Ramos (cell line): ENCODE measurements around the gene MYOG.

Source experiments
- in situ Hi-C: fragments of 300-500 bp; cut with MboI; formaldehyde crosslinking; loops from one replicate; pipeline ENCODE4 v1.14.3; 2022; ENCODE audit warnings: low sequenced_read_pairs; ENCODE audit not compliant: unreplicated experiment

Gene MYOG

DNA sequence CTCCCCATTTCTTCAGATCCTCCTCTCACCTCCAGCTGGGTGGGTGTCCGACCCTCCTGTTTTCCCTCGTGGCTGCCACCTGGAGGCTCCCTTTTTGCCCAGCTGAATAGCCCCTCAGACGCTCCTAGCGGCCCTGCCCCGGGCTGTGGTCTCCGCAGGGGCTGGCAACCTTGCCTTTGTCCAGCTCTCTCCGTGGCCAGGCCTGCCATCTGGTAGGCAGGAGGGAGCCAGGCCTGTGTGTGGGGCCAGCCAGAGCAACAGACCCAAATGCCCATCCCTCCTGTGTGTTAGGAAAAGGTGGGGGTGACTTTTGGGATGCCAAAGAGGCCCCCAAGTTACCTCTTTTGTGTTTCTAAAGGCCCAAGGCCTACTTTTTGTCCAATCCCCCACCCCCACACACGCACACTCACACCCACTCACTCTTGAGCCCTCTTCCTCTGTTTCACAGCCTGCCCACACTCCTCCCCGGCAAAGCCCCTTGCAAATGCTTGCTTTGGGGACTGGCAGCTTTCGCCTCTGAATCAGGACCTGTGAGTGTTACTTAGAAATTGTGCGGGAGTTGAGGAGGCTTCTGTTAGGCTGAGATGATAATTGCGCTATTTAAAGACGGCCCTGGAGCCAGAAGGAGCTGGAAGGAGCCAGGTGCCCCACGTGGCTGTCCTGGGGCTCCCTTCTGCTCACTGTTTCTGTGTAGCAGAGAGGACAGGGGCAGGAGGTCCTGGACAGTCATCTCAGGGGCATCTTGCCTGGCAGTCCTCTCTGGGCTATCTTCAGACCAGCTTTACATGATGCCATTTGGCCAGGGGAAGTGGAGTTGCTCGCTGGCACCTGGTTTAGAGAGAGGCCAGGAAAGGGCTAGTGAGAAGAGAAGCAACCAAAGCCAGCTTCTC is 50.5 kb downstream of the MYOG start:
- in situ Hi-C loops, result loop anchor here (25.0 kb wide), 1 partner anchor 177 kb away; no protein-coding TSS in a partner anchor

DNA sequence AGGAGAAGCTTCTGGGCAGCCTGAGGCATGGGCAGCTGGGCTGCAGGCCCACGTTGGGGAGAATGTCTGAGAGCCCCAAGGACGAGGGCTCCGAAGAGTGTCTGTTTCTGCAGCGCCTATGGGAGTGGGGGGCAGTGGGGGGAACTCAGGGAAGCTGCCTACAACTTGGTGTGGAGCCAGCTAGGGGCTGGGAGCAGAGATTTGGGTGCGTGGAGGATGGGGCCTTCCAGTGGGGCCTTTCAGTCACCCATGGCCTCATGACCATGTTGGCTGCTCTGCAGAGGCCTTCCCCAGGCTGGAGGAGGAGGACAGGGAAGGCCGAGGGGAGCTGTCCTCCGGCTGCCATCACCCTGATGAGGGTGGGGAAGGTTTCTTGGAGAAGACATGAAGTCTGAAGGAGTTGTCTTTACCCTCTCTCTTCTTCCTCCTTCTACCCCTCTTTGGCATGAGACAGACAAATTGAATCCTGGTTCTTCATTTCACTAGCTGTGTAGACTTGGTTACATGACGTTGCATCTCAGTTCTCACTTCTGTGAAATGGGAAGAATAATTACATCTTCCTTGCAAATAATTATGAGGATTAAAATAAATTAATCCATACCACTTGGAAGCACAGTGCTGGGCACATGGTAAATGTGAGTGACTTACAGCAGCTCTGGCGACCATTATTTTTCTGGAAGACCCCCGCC is 51.2 kb downstream of the MYOG start:
- in situ Hi-C loops, result loop anchor here (25.0 kb wide), 1 partner anchor 178 kb away; no protein-coding TSS in a partner anchor

DNA sequence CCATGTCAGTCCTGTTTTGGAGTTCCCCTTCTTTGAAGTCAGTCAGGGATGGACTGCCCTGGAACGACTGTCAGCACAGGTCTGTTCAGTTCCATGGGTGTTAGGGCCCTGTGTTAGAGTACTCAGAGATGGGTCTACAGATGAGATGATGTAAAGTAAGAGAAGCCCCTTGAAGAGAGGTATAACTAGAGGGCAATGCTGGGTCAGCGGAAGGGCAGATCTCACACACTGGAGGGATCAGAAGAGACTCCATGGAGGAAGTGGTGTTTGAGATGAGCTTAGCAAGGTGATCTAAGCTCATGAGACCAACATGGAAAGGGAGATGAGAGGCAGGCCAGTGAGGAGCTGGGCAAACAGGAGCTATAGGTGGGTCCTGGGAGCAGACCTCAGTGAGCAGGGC is 51.9 kb downstream of the MYOG start:
- in situ Hi-C loops, result loop anchor here (25.0 kb wide), 1 partner anchor 178 kb away; no protein-coding TSS in a partner anchor

DNA sequence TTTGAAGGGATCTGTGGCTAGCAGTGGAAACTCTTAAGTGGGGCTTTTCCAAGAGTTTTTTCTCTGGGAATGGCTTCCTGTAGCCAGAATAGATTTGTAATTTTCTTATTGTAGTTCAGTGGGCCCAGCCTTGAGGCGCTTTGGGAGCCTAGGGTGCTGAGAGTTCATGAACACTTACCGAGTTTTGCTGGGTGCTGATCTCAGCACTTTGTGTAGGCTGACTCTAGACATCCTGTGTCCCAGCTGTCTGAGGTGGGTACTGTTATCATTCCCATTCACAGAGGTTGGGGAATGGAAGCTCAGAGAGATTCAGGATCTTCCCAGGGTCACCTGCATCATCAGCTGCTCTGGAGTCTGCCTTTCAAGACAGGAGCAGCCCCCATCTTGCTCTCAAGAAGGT is 52.5 kb downstream of the MYOG start:
- in situ Hi-C loops, result loop anchor here (25.0 kb wide), 1 partner anchor 179 kb away; no protein-coding TSS in a partner anchor
